Epithelial cell of esophagus (primary cell): ENCODE data around the gene ECHS1.

Experiments
- DNase-seq: peaks from one replicate; pipeline ENCODE4 v3.0.0; 2010; ENCODE audit warnings: low read depth
- H3K4me3 ChIP-seq: 2 replicates; pipeline ENCODE4 v1.5.1; 2011; ENCODE audit warnings: mild to moderate bottlenecking, low read length, control low read depth
- TF ChIP-seq, protein P1 (sequence below): IDR thresholded peaks from 2 replicates; pipeline ENCODE4 v1.5.1; 2011; ENCODE audit warnings: low read depth, mild to moderate bottlenecking, low read length, control low read depth, inconsistent platforms; ENCODE audit not compliant: insufficient read depth; ENCODE audit errors: missing control alignments

The ECHS1 gene

DNA sequence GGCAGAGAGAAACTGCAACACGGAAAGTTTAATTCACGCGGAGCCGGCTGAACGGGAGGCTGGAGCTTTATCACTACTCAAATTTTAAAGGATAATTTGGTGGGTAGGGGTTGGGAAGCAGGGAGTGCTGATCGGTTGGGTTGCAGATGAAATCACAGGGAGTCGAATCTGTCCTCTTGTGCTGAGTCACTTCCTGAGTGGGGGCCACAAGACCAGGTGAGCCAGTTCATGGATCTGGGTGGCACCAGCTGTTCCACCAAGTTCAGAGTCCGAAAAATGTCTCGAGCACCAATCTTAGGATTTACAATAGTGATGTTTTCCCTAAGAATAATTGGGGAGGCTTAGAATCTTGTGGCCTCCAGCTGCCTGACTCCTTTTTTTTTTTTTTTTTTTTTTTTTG is 29.6 kb downstream of the ECHS1 start:
- TF ChIP-seq, protein P1, sequence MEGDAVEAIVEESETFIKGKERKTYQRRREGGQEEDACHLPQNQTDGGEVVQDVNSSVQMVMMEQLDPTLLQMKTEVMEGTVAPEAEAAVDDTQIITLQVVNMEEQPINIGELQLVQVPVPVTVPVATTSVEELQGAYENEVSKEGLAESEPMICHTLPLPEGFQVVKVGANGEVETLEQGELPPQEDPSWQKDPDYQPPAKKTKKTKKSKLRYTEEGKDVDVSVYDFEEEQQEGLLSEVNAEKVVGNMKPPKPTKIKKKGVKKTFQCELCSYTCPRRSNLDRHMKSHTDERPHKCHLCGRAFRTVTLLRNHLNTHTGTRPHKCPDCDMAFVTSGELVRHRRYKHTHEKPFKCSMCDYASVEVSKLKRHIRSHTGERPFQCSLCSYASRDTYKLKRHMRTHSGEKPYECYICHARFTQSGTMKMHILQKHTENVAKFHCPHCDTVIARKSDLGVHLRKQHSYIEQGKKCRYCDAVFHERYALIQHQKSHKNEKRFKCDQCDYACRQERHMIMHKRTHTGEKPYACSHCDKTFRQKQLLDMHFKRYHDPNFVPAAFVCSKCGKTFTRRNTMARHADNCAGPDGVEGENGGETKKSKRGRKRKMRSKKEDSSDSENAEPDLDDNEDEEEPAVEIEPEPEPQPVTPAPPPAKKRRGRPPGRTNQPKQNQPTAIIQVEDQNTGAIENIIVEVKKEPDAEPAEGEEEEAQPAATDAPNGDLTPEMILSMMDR: no peak
- DNase-seq: no peak
- H3K4me3 ChIP-seq: no peak overlapping the region

DNA sequence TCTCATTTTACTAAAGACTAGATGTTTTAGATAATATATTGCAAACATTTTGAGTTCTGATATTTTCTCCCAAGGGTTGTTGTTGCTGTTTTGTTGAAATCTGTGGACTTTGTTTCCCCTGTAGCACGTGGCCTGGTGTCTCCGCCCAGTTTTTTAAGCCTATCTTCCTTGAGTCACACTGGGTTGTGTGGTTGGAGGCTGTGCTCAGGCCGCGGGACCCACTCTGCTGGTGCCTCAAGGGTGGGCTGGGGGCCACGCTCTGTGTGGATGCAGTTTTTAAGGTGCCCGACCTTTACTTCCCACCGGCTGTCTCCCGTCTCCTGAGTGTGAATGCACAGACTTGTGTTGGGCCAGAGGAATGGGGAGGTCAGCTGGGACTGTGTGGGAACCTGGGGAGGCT is 30.2 kb downstream of the ECHS1 start:
- TF ChIP-seq, protein P1: no peak
- no peak for DNase-seq
- H3K4me3 ChIP-seq: no peak overlapping the region

DNA sequence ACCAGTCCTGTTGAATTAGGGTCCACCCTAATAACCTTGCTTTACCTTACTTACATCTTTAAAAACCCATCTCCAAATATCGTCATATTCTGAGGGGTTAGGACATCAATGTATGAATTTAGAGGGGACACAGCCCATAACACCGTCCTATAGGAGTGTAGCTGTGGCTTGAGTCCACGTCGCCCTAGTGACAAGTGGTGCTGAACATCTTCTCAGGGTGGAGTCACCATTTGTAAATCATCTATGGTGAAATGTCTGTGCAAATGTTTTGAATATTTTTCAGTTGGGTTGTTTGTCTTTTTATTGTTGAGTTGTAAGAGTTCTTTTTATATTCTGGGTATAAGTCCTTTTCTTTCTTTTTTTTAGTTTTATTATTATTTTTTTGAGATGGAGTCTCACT is 31.2 kb downstream of the ECHS1 start:
- DNase-seq: no peak
- TF ChIP-seq, protein P1: no peak
- H3K4me3 ChIP-seq: no peak overlapping the region

DNA sequence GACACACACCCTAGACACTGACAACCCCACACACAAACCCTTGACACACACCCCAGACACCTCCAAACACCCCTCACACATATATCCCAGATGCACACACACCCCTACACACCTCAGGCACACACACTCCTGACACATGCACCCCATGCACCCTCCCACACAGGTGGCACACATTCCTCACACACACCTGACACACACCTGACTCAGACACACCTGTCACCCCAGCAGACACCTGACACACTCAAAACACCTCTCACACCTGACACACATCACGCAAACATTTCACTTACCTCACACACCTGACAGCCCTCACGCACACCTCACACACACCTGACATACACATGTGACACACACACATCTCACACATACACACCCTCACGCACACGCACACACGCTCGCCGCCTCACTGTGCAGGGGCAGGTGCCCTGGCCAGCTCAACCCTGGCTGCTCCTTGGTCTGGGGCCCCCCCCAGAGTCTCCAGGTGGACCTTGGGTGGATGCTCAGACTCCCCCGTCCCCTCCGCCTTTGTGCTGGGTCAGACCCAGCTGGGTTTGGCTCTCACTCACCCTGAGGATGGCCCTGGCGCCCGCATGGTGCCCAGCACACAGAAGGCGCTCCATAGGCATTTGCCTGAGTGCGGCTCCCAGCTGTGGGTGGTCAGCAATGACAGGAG is 33.3 kb downstream of the ECHS1 start:
- TF ChIP-seq, protein P1: no peak
- DNase-seq: no peak
- H3K4me3 ChIP-seq: no peak overlapping the region

DNA sequence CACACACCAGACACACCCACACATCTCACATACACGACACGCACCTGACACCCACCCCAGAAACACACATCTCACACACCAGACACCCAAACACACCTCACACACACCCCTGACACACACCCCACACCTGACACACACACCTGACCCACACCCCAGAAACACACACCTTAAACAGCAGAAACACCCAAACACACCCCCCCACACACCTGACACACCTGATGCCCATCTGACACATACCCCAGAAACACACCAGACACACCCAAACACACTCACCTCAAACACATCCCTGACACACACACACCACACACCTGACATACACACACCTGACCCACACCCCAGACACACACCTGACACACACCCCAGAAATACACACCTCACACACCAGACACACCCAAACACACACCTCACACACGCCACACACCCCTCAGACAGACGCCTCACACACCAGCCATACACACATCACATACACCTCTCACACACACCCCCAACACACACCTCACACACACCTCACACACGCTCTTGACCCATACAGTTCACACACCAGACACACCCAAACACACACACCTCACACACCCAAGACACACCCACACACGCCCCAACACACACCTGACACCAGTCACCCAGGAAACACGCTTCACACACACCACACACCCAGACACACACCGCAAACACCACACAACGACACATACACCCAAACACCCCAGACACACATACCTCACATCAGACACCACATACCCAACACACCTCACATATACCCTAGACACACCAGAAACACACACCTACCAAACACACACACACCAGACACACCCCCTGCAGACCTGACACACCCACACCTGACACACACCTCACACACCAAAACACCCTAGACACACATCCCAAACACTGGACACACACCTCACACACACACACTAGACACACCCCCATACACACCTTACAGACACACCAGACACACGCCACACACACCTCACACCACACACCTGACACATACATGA is 34.8 kb downstream of the ECHS1 start:
- TF ChIP-seq, protein P1: no peak
- no peak overlapping the region for H3K4me3 ChIP-seq
- no peak for DNase-seq

DNA sequence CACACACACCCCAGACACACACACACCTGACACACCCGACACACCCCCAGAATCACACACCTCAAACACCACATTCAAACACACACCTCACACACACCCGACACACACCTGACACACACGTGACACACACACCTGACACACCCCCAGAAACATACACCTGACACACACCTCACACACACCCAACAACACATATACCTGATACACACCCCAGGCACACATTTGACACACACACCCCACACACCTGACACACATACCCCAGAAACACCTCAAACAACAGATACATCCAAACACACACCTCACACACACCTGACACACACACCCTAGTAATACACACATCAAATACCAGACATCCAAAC is 35.8 kb downstream of the ECHS1 start:
- TF ChIP-seq, protein P1: no peak
- H3K4me3 ChIP-seq: no peak overlapping the region
- DNase-seq: no peak
